HL-60 (cell line): ENCODE data around the gene STK16.

Experiments
- DNase-seq, 2 experiments: peaks; one replicate each; pipeline ENCODE4 v3.0.0-alpha.2; 2010 to 2020; ENCODE audit warnings: low read depth in 1 of 2, low spot score in 1 of 2
- H3K27ac ChIP-seq: fragments of 250-450 bp; sonication (Bioruptor Pico); replicated peaks from 2 replicates; pipeline ENCODE4 v1.5.1; 2020; ENCODE audit warnings: mild to moderate bottlenecking, moderate library complexity
- H3K27me3 ChIP-seq: fragments of 250-450 bp; sonication (Bioruptor Pico); 2 replicates; pipeline ENCODE4 v1.5.1; 2021; ENCODE audit warnings: mild to moderate bottlenecking, moderate library complexity; ENCODE audit not compliant: insufficient read depth, poor library complexity, severe bottlenecking
- H3K4me3 ChIP-seq: replicated peaks from 2 replicates; pipeline ENCODE4 v1.5.1; 2011; ENCODE audit warnings: mild to moderate bottlenecking, control low read depth, low read length; ENCODE audit not compliant: insufficient read depth
- GABPA ChIP-seq: IDR thresholded peaks from 2 replicates; pipeline ENCODE4 v1.6.1; 2012; ENCODE audit warnings: low read depth
- POLR2AphosphoS5 ChIP-seq: IDR thresholded peaks from 2 replicates; pipeline ENCODE4 v1.6.1; 2012; ENCODE audit warnings: low read depth
- SPI1 ChIP-seq: IDR thresholded peaks from 2 replicates; pipeline ENCODE4 v1.6.1; 2012; ENCODE audit warnings: low read depth, mild to moderate bottlenecking, borderline replicate concordance
- TF ChIP-seq, protein P1 (sequence below): IDR thresholded peaks from 2 replicates; pipeline ENCODE4 v1.6.1; 2012; ENCODE audit warnings: low read depth; ENCODE audit not compliant: insufficient replicate concordance
- TF ChIP-seq, protein P2 (sequence below): IDR thresholded peaks from one replicate; pipeline ENCODE4 v1.5.1; 2011; ENCODE audit warnings: low read length, control low read depth, inconsistent platforms; ENCODE audit not compliant: insufficient read depth

Gene STK16

DNA sequence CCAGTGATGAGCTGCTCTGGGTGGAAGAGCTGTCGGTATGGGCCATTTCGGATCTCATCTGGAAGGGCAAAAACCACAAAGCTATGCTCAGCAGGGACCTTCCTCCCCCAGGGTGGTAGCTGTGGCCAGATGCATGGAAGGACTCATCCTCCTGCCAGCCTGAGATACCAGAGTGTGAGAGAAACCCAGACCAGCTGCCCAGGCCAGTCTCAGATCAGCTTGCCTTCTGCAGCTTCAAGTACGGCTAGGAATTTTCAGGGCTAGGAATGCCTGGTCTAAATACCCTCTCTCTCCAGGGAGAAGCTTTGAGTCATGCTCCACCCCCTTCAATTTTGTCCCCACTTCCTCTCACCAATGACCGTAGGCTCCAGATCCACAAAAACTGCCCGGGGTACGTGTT is 6.4 kb downstream of the STK16 start:
- Histone ChIP-seq H3K27ac (no peak overlapping the region), H3K4me3 (peak overlapping the region; percentile 79), H3K27me3 (no peaks in the 10 kb centered on the region)
- peak in 1 of 2 experiments; percentile 26 for DNase-seq
- TF ChIP-seq POLR2AphosphoS5 (no peak), SPI1 (peak; percentile 53; the same call in 1 of the 2 replicates)
- TF ChIP-seq, protein P1, sequence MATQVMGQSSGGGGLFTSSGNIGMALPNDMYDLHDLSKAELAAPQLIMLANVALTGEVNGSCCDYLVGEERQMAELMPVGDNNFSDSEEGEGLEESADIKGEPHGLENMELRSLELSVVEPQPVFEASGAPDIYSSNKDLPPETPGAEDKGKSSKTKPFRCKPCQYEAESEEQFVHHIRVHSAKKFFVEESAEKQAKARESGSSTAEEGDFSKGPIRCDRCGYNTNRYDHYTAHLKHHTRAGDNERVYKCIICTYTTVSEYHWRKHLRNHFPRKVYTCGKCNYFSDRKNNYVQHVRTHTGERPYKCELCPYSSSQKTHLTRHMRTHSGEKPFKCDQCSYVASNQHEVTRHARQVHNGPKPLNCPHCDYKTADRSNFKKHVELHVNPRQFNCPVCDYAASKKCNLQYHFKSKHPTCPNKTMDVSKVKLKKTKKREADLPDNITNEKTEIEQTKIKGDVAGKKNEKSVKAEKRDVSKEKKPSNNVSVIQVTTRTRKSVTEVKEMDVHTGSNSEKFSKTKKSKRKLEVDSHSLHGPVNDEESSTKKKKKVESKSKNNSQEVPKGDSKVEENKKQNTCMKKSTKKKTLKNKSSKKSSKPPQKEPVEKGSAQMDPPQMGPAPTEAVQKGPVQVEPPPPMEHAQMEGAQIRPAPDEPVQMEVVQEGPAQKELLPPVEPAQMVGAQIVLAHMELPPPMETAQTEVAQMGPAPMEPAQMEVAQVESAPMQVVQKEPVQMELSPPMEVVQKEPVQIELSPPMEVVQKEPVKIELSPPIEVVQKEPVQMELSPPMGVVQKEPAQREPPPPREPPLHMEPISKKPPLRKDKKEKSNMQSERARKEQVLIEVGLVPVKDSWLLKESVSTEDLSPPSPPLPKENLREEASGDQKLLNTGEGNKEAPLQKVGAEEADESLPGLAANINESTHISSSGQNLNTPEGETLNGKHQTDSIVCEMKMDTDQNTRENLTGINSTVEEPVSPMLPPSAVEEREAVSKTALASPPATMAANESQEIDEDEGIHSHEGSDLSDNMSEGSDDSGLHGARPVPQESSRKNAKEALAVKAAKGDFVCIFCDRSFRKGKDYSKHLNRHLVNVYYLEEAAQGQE = no peak

GRCh38 chr2:219252084-219252483 is 6.8 kb downstream of the STK16 start:
- TF ChIP-seq POLR2AphosphoS5 = no peak
- TF ChIP-seq, protein P1 = no peak
- no peak for TF ChIP-seq GABPA
- TF ChIP-seq, protein P2, sequence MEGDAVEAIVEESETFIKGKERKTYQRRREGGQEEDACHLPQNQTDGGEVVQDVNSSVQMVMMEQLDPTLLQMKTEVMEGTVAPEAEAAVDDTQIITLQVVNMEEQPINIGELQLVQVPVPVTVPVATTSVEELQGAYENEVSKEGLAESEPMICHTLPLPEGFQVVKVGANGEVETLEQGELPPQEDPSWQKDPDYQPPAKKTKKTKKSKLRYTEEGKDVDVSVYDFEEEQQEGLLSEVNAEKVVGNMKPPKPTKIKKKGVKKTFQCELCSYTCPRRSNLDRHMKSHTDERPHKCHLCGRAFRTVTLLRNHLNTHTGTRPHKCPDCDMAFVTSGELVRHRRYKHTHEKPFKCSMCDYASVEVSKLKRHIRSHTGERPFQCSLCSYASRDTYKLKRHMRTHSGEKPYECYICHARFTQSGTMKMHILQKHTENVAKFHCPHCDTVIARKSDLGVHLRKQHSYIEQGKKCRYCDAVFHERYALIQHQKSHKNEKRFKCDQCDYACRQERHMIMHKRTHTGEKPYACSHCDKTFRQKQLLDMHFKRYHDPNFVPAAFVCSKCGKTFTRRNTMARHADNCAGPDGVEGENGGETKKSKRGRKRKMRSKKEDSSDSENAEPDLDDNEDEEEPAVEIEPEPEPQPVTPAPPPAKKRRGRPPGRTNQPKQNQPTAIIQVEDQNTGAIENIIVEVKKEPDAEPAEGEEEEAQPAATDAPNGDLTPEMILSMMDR = no peak
- no peak for TF ChIP-seq SPI1
- H3K27ac ChIP-seq = peak overlapping the region; percentile 74

DNA sequence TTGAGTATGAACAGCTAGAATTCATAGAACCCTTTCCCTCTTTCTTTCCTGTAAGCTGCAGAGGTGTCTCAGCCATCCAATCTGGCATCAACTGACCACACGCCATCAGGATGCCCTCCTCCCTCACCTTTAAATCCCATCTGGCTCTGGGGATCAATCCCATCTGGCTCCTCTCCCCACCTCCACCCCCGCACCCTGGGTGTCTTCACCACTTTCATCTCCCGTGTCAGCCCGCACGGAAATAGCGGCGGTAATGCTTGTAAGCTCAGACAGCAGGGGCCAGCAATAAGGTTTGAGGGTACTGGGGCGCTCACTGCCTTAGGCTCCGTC is 7.3 kb downstream of the STK16 start:
- peak overlapping the region; percentile 79 for H3K4me3 ChIP-seq
- H3K27me3 ChIP-seq = no peaks in the 10 kb centered on the region
- TF ChIP-seq, protein P1 = no peak
- TF ChIP-seq GABPA (no peak), POLR2AphosphoS5 (no peak), SPI1 (no peak)
- TF ChIP-seq, protein P2 = no peak
- H3K27ac ChIP-seq = peak overlapping the region; percentile 74
- DNase-seq = no peak

More at GRCh38 chr2:219252084-219252483, 6.8 kb downstream of the STK16 start:
- DNase-seq = no peak
- H3K4me3 ChIP-seq = peak overlapping the region; percentile 79
- H3K27me3 ChIP-seq = no peaks in the 10 kb centered on the region
